GM21515 (cell line): ENCODE data around the gene ALKBH5.
"Not testable (repeated sequence)": the region's sequence is repeated elsewhere in the genome, so short reads cannot be mapped to it uniquely, and the experiment has no call there.

Experiments
- ATAC-seq: cut with Tn5 transposase; IDR thresholded peaks from one replicate; pipeline ENCODE4 v1.9.1; 2021; ENCODE audit not compliant: unreplicated experiment

Gene ALKBH5

DNA sequence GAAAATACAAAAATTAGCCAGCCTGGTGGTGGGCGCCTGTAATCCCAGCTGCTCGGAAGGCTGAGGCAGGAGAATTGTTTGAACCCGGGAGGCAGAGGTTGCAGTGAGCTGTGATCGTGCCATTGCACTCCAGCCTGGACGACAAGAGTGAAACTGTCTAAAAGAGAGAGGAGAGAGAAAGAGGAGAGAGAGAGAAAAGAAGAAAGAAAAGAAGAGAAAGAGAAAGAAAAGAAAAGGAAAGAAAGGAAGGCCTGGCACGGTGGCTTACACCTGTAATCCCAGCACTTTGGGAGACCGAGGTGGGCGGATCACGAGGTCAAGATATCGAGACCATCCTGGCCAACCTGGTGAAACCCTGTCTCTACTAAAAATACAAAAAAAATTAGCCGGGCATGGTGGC is 33.3 kb downstream of the ALKBH5 start:
- ATAC-seq, result not testable (repeated sequence)

DNA sequence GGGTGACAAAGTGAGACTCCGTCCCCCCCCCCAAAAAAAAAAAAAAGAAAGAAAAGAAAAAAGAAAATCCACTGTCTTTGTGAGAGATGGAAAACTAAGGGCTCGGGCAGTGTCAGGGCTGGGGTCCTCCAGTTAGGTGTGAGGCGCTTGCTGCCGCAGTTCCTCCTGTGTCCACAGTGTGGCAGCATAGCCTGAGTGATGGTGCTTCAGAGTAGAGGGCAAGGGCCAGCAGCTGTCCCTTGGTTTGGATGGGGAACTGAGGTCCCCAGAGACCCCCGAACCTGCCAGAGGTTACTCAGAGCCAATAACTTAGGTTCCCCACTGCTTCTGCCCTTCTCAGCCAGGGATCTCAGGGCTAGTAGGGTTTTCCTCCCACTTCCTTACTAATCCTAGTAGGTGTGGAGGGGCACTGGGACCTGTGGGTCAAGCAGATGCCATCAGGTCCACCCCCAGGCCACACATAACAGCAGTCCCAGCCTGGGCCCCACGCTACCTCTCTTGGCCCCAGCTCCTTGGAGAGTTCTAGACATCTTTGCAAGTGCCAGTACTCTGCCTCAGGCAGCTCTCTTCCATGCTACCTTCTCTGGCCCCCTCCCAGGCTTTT is 33.9 kb downstream of the ALKBH5 start:
- ATAC-seq, result no peak

DNA sequence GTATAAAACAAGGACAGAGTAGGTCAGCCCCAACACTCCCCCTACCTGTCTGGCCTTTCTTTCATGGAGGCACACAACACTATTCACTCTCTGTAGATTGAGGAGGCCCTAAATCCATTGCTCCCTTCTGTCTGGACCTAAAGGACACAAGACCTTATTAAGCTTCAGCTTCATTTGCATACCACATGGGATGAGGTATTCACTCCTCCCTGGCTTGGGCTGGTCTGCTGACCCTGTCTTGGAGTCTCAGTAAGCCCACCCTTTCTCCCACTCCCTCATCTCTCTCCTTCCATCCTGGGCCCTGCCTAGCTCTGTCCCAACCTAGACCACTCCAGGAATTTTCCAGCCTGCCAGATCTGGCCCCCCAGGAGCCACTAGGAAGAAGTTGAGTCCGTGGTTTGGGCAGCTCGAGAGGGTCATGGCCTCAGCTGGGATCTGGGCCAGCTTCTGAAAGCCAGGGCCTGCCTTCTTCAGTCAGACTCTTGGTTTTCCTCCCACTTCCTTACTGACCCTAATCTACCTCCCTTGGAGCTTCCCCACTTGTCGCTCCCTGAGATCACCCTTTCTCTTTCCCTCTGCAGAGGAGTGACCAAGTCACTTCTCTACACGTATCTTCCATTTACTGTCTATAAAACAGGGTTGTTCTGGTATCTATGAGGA is 35.3 kb downstream of the ALKBH5 start:
- no peak for ATAC-seq

DNA sequence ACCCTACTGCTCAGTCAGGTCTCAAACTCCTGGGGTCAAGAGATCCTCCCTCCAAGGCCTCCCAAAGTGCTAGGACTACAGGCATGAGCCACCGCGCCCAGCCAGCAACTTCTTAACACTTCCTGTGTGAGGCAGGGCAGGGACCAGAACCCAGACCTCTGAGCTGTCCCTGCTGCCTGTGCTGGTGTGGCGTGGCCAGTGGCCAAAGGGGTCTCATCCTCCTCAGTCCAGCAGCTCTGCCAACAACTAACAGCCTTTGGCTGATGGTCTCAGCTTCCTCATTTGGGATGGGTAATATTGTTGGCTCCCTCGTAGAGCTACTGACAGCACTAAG is 40.4 kb downstream of the ALKBH5 start:
- ATAC-seq, result no peak

DNA sequence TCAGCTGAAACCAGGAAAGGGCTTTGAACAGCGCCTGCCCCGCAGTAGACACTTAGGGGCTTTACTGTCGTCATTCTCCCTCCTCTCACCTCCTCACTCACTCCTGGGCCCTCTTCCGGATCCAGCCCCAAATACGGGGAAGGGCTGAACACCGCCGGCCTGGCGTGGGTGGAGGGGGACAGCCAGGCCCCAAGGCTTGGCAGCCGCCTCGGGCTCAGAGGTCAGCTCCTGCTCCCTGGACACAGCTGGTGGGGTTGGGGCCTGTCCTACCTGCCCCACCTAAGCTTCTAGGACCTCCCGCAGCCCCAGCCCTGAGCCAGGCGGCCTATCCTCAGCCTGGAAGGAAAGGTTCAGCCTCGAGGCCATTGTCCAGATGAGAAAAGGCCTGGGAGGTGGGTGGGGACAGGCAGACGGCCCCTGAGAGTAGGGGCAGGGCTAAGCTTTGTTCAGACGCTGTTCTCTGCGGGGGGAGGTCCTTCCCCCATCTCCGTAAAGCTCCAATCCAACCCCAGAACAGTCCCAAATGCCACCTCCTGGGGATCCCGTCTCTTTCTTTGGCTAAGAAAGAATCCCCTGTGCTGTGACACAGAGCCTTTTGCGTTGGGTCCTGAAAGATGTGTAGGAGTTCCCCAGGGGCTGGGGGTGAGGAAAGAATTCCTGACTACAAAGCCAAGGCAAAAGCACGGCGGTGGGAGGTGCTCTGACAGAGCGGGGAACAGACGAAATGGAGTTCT is 40.9 kb downstream of the ALKBH5 start:
- ATAC-seq, result no peak

DNA sequence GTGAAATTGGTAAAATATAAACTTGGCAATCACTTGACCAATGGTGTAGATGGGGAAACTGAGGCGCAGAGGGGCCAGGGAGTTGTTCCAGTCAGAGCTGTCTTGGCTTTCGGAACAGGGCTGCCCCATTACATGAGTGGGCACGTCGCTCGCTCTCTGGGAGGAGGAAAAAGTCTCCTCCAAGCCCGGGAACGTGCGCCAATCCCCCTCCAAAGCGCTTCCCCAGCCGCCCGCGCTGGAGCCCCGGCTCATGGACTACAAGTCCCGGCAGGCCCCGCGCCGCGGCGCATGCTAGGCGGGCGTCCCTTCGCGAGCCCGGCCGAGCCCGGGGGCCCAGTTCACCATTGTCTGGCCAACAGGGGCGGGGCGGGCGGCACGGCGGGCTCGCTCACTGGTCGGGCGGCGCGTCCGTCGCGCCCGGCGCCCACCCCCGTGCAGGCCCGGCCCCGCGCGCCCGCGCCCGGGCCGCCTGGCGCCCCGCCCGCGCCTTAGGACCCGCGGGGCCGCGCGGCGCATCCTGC is 41.6 kb downstream of the ALKBH5 start, which contains the start of gene LLGL1:
Gene LLGL1 (plus strand): TSS at position 515 of the 521 bp plus-strand sequence. CDS start 48 bp downstream, outside the sequence.
- ATAC-seq, result peak; percentile 88

DNA sequence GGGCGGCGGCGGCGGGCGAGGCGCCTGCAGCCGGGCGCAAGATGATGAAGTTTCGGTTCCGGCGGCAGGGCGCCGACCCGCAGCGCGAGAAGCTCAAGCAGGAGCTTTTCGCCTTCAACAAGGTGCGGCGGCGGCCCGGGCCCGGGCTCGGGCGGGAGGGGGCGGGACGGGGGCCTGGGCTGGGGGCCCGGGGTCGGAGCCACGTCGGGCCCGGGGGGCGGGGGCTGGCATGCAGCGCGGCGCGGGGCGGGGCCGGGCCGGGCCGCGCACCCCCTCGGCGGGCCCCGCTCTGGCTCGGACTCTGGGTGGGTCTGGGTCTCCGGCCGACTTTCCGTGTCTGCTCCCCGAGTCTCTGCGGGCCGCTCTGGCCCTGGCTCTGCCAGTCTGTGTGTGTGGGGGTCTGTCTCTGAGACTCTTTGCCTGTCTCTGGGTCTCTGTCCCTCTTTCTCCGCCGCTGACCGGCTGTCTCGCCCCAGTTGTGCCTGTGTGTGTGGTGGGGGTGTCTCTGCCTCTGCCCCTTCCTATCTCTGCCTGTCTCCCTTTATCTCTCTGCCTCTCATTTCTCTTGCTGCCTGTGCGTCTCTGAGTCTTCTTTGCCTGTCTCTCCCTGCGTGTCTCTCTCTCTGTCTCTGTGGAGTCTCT is 42.1 kb downstream of the ALKBH5 start:
- ATAC-seq, result peak; percentile 9

DNA sequence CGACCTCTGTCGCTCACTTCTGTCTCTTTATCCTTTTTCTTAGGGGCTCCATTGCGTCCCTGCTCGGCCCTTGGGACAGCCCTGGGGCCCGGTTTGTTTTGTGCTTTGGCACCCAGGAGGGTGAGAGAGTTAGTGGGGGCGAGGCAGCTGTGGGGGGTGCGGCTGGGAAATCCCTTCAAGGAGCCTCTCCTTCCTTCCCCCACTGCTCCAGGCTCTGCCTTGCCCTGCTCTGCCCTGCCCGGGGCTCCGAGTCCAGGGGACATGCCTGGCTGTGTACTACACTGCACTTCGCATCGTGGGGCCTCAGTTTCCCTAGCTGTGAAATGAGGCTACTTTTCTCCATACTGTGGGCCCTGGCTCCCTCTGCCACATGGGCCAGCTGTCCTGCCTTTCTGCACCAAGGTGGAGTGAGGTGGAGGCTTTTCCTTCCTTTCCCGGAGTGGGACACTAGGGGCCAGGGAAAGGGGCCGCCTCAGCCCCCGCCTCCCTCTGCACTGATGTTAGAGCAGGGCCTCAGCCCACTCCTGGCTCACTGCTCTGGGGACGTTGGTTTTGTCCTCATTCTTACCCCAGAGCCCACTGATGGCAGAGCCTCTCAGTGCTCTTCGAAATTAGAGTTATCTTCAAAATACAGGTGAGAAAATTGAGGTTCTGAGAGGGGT is 42.8 kb downstream of the ALKBH5 start:
- no peak for ATAC-seq

DNA sequence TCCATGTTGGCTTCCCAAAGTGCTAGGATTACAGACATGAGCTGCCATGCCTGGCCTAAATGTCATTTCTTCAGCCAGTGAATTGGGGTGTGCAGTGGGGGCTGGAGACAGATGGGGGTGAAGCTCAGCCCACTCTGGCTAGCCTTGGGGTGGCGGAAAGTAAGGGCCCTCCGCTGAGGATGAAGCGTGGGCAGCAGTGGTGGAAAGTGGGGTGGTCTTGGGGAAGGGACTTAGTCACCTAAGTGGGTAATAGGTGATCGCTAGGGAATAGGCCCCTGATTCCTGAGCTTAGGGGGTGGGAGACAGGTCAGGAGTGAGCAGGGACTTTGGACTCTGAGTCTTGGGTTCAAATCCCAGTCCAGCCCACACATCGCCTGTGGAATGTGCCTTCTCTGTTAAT is 44.0 kb downstream of the ALKBH5 start:
- no peak for ATAC-seq

DNA sequence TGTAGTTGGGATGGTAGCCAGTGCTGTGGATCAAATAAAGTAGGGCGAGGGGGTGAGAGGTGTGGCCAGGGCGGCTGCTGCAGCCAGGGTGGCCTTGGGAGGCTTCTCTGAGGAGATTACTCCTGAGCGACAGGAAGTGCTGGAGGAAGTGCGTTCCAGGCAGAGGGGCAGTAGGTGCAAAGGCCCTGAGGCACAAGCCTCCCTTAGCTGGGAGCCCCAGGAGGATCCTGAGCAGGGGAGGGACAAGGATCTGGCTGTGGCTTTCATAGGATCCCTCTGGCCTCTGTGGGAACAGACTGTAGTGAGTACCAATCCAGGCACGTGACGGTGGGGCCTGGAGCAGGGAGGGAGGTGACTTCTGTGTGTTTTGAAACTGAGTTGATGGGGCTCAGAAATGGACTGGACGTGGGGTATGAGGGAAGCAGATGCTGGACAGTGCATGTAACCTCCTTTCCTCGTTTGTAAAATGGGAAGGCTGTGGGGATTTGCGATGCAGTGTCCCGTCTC is 44.6 kb downstream of the ALKBH5 start:
- ATAC-seq, result no peak

DNA sequence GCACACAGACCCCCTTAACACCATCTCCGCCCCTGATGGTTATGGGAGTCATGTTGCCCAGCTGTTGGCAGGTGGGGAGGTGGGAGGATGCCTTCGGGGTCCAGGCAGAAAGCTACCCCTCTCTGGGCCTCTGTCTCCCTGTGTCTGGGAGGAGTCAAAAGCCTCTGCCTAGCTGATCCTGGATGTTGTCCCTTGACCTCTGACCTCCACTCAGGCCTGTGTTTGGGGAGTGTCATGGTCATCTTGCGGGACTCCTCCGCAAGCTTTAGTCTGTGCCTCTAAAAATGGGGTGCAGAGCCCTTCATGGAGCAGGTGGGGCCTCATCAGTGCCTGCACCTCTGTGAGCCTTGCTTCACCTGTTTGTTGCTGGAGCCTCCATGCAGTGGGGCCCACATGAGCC is 45.6 kb downstream of the ALKBH5 start:
- ATAC-seq, result no peak

DNA sequence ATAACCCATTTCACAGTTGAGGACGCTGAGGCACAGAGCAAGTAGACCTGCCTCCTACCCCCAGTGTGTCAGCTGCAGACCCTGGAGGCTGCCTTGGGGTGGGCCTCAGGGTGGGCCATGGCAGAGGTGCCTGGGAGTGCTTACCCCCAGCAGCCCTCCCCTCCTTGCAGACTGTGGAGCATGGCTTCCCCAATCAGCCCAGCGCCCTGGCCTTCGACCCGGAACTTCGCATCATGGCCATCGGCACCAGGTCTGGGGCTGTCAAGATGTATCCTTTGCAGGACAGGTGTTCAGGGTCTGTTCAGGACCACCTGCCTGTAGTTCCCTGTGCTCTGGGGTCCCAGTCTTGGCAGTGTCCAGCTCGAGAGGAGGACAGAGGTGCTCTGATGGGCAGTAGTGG is 46.1 kb downstream of the ALKBH5 start:
- ATAC-seq, result no peak

DNA sequence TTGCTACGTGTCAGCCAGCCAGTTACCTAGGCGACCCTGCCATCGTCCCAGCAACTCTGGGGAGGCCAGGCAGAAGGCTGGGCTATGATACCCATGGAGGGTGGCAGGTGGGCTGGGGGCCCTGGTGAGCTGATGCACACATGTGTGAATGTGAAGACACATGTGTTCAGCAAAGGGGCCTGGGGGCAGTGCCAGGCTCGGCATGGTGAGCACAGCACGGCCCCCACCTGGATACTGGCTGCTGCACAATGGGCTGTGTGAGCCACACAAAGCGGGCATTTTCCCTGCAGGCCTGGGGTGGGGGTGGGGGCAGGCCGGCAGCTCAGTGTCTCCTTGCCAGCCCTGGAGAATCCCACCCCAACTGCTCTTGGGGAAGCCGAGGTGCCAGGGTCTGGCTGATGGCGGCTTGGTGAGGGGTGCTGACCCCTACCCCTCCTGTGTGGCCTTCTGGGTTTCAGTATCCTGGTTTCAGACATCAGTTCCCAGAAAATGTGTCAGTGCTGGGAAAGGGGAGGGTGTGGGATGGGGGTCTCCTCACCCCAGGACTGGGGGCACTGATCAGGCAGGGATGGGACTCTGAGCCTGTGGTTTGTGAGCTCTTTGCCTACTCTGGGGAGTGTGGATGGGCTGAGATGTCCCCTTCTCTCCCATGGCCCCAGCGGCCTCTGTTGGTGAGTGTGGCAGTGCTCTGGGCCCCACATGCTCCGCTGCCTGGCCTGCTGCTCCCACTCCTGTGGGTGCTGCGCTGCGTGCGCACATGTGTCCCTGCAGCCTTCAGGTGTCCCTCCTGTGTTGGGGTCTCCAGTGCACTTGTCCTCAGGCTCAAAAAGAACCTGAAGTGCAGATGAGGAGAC is 46.9 kb downstream of the ALKBH5 start:
- no peak for ATAC-seq

DNA sequence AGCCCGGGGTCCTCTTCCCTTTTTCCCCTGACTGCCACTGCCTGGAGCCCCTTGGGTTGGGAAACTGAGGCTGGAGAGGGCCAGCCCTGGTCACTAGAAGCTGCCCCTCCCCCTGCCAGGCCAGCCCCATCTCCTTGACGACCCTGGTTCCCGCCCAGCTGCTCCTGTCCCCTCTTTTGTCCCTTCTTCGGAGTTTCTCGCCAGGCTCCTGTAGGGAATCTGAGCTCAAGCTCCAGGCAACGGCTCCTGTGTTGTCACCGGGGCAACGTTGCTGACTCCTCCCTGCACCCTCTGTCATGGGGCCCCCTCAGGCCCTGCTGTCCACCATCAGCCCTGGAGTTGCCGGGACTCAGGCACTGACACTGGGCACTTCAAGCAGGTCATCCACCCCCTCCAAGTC is 47.5 kb downstream of the ALKBH5 start:
- no peak for ATAC-seq

DNA sequence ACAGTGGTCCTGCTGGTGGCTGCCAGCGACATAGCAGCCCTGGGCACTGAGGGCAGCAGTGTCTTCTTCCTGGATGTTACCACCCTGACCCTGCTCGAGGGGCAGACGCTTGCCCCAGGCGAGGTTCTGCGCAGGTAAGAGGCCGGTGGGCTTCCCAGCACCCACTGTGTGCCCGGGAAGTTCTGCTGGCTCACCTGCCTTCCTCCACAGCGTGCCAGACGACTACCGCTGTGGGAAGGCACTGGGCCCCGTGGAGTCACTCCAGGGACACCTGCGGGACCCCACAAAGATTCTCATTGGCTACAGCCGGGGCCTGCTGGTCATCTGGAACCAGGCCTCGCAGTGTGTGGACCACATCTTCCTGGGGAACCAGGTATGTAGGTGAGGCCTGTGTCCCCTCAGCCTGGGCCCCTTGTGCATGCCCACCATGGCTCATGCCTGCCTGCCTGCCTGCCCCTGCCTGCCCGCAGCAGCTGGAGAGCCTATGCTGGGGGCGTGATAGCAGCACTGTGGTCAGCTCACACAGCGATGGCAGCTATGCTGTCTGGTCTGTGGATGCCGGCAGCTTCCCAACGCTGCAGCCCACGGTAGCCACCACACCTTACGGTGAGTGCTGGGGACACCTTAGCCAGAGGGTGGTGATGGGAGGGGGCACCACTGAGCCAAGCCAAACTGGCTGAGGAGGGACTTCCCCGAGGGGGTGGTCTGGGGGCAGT is 50.3 kb downstream of the ALKBH5 start:
- ATAC-seq, result no peak

DNA sequence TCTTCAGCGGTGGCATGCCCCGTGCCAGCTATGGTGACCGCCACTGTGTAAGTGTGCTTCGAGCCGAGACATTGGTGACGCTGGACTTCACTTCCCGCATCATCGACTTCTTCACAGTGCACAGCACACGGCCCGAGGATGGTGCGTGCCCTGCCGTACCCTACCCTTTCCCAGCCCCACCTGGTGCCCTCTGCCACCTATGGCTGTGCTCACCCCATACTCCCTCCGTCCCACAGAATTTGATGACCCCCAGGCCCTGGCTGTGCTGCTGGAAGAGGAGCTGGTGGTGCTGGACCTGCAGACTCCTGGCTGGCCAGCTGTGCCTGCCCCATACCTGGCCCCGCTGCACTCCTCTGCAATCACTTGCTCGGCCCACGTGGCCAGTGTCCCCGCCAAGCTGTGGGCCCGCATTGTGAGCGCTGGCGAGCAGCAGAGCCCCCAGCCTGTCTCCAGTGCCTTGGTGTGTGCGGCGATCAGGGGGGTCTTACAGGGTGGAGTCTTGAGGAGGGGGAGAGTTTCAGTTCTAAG is 51.3 kb downstream of the ALKBH5 start:
- ATAC-seq, result no peak

DNA sequence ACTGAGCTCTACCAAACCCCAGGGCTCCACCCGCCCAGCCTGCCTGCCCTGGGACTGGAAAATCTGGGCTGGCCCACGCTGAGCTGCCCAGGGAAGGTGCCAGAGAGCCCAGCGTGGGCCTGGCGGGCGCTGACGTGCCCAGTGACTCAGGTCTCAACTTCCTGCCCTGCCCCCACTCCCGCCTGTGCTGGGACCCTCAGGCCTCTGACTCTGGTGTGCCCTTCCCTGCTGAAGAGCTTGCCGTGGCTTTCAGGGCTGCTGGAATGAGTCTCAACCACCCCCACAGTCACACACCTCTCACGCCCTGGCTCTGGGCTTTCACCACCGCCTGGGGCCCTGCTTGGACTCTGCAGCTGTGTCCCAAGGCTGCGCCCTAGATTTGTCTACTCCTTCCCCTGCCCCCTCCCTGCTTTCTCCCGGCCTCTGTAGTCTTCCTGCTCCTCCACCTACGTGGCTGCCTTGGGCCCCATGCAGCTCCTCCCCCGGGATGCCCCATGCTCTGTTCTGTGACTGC is 52.2 kb downstream of the ALKBH5 start:
- no peak for ATAC-seq

DNA sequence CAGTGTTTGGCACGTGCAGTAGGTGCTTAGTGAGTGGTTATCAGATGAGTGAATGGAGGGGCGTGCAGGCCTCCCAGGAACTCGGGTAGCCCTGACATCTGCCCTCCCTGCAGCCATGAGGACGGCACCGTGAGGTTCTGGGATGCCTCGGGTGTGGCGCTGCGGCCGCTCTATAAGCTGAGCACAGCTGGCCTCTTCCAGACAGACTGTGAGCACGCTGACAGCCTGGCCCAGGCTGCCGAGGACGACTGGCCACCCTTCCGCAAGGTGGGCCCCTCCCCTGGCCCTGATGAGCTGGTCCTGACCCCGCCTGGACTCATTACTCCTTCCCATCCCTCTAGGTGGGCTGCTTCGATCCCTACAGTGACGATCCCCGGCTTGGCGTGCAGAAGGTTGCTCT is 52.9 kb downstream of the ALKBH5 start:
- no peak for ATAC-seq

DNA sequence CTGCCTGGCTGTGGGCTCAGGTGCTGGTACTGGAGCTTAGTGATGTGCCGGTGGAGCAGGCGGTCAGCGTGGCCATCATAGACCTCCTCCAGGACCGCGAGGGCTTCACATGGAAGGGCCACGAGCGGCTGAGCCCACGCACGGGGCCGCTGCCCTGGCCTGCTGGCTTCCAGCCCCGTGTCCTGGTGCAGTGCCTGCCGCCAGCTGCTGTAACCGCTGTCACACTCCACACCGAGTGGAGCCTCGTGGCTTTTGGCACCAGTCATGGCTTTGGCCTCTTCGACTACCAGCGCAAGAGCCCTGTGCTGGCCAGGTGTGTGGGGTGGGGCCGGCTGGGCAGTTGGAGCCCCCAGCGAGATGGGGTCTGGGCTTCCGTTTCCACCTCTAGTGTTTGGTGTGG is 53.8 kb downstream of the ALKBH5 start:
- no peak for ATAC-seq
